ENCODE measurements around the gene CFD. TPM values are rescaled to one million over a fixed set of nuclear protein-coding genes. Genes with fewer than 3 reads are reported as not detected.

CFD gene
- total RNA-seq, 1 donor from 2014 or later = not detected

DNA sequence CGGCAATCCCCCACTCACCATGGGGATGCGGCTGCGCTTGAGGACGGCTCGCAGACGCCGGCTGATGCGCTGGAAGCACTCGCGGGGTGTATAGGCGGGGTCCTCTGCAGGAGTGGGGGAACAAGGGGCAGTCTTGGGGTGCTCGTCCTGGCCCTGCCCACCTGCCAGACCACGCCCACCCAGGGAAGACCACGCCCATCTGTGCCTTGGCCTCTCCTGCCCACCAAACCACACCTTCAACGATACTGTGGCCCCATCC is 40.5 kb downstream of the CFD start:
- H3K4me3 ChIP-seq = no peak overlapping the region
- peaks cover 1% of the 10 kb centered on the region for H3K36me3 Mint-ChIP-seq

DNA sequence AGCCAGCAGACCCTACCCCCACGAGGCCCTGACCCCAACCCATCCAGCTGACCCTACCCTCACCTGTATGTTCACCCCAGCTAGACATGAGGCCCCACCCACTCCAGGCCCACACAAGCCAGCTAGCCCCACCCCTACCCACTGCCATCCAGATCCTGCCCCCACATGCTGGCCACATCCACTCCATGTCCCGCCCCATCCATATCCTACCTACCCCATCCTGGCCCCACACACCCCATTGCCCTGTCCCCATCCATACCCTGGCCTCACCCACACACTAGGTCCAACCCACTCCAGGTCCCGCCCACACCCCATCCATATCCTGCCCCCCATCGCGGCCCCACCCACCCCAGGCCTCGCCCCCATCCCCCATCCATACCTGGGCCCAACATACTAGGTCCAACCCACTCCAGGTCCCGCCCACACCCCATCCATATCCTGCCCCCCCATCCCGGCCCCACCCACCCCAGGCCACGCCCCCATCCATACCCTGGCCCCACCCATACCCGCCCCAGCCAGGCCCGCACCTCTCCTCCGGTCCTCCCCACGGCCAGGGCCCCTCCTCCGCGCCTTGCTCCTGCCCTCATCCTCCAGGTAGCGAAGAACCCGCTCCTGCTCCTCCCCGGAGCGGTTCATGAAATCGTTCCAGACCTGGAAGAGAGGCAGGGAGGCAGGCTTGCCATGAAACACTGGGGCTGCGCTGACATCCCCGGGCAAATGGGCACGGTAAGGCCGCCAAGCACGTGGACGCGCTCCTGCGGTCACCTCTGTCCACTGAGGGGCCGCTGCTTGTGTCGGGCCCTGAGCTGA is 41.0 kb downstream of the CFD start:
- H2AFZ ChIP-seq (replicated peaks) = no peak overlapping the region
- no peak overlapping the region for H3K27ac Mint-ChIP-seq
- TF ChIP-seq EZH2phosphoT487 (IDR thresholded peaks at IDR 0.05) = no peak
- no peak for TF ChIP-seq EZH2 (IDR thresholded peaks at IDR 0.05)
- TF ChIP-seq, protein P1, sequence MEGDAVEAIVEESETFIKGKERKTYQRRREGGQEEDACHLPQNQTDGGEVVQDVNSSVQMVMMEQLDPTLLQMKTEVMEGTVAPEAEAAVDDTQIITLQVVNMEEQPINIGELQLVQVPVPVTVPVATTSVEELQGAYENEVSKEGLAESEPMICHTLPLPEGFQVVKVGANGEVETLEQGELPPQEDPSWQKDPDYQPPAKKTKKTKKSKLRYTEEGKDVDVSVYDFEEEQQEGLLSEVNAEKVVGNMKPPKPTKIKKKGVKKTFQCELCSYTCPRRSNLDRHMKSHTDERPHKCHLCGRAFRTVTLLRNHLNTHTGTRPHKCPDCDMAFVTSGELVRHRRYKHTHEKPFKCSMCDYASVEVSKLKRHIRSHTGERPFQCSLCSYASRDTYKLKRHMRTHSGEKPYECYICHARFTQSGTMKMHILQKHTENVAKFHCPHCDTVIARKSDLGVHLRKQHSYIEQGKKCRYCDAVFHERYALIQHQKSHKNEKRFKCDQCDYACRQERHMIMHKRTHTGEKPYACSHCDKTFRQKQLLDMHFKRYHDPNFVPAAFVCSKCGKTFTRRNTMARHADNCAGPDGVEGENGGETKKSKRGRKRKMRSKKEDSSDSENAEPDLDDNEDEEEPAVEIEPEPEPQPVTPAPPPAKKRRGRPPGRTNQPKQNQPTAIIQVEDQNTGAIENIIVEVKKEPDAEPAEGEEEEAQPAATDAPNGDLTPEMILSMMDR (IDR thresholded peaks at IDR 0.05) = no peak
- no peaks in the 10 kb centered on the region for H3K36me3 ChIP-seq
- H3K4me3 ChIP-seq = no peak overlapping the region
- peaks cover 1% of the 10 kb centered on the region for H3K36me3 Mint-ChIP-seq
- no peaks in the 10 kb centered on the region for H3K9me3 ChIP-seq (ENCODE audit: low read depth)
- peaks cover 70% of the 10 kb centered on the region for H4K20me1 ChIP-seq (ENCODE audit: low read depth)
- H3K27me3 ChIP-seq = no peaks in the 10 kb centered on the region
- no peak for DNase-seq (ENCODE audit: low spot score)
- H3K9ac ChIP-seq = no peak overlapping the region
- H3K4me2 ChIP-seq = no peak overlapping the region
- H3K9me3 Mint-ChIP-seq = no peaks in the 10 kb centered on the region
- peaks cover 26% of the 10 kb centered on the region for H3K79me2 ChIP-seq (ENCODE audit: low read depth)
- H3F3A ChIP-seq (ENCODE audit: low read depth) = peaks cover 28% of the 10 kb centered on the region
- peaks cover 10% of the 10 kb centered on the region for H3K4me1 ChIP-seq
- H3K27me3 Mint-ChIP-seq (ENCODE audit: insufficient read depth, low read depth) = peaks cover 2% of the 10 kb centered on the region
- H3K27ac ChIP-seq = no peak overlapping the region
- no peak overlapping the region for H3K4me3 Mint-ChIP-seq
- peaks cover 27% of the 10 kb centered on the region for H3K4me1 Mint-ChIP-seq

More for the DNA sequence above, 40.5 kb downstream of the CFD start:
- H3K27ac ChIP-seq = no peak overlapping the region
- no peak for TF ChIP-seq EZH2phosphoT487 (IDR thresholded peaks at IDR 0.05)
- TF ChIP-seq EZH2 (IDR thresholded peaks at IDR 0.05) = no peak
- TF ChIP-seq, protein P1 (IDR thresholded peaks at IDR 0.05) = no peak
- no peak overlapping the region for H3K27ac Mint-ChIP-seq
- peaks cover 2% of the 10 kb centered on the region for H3K27me3 Mint-ChIP-seq (ENCODE audit: insufficient read depth, low read depth)
- peaks cover 27% of the 10 kb centered on the region for H3K4me1 Mint-ChIP-seq
- peaks cover 67% of the 10 kb centered on the region for H4K20me1 ChIP-seq (ENCODE audit: low read depth)
- peaks cover 28% of the 10 kb centered on the region for H3F3A ChIP-seq (ENCODE audit: low read depth)
- no peaks in the 10 kb centered on the region for H3K36me3 ChIP-seq
- H3K4me2 ChIP-seq = no peak overlapping the region
- no peak for DNase-seq (ENCODE audit: low spot score)
- peaks cover 23% of the 10 kb centered on the region for H3K79me2 ChIP-seq (ENCODE audit: low read depth)
- no peaks in the 10 kb centered on the region for H3K9me3 ChIP-seq (ENCODE audit: low read depth)
- H2AFZ ChIP-seq (replicated peaks) = no peak overlapping the region
- H3K9ac ChIP-seq = no peak overlapping the region
- no peak overlapping the region for H3K4me3 Mint-ChIP-seq
- H3K27me3 ChIP-seq = no peaks in the 10 kb centered on the region
- no peaks in the 10 kb centered on the region for H3K9me3 Mint-ChIP-seq
- peaks cover 10% of the 10 kb centered on the region for H3K4me1 ChIP-seq

DNA sequence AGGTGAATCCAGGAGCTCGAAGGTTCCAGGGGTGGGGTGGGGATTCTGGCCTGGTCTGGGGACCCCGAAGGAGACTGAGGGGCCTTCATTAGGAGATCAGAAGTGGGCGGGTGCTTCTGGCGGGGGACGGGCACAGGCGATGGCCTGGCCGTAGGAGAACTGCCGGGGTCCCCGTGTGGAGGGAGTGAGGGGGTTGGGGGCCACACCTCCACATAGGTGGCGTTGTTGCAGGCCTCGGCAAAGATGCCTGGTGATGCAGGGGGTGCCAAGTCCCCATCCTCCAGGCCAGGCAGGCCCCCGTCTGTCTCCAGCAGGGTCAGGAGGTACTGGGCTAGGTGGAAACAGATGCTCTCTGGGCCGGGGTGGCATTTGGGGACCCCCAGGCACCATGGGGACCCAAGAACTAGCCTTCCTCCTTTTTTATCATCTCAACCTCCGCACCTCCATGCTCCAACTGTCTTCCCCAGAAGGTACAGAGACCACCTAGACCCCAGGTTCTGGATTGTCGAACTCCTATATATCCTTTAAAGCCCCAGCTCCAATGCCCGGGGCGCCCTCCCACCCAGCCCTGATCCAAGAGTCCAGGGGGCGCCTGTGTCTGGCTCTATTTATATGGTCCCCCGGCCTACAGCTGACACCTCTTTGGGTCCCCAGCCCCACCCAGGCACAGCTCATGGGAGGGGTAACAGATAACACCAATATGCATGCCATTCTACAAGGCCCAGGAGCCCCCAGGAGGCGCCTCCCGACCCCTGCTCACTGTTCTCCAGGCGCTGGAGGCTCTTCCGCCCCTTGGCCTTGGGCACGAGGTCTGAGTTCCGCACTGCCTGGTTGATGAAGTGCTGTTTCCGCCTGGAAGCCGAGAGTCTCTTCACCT is 42.0 kb downstream of the CFD start:
- no peak overlapping the region for H3K4me3 ChIP-seq
- no peaks in the 10 kb centered on the region for H3K9me3 Mint-ChIP-seq
- H3K79me2 ChIP-seq (ENCODE audit: low read depth) = peaks cover 29% of the 10 kb centered on the region
- no peak overlapping the region for H3K4me3 Mint-ChIP-seq
- no peaks in the 10 kb centered on the region for H3K36me3 ChIP-seq
- no peak overlapping the region for H3K27ac Mint-ChIP-seq
- H3K27me3 Mint-ChIP-seq (ENCODE audit: insufficient read depth, low read depth) = peaks cover 2% of the 10 kb centered on the region
- H3K9ac ChIP-seq = no peak overlapping the region
- H3K27ac ChIP-seq = no peak overlapping the region
- no peak overlapping the region for H3K4me2 ChIP-seq
- H3K4me1 Mint-ChIP-seq = peaks cover 27% of the 10 kb centered on the region
- H3K9me3 ChIP-seq (ENCODE audit: low read depth) = no peaks in the 10 kb centered on the region
- no peaks in the 10 kb centered on the region for H3K27me3 ChIP-seq
- peaks cover 77% of the 10 kb centered on the region for H4K20me1 ChIP-seq (ENCODE audit: low read depth)
- H2AFZ ChIP-seq (replicated peaks) = no peak overlapping the region
- TF ChIP-seq EZH2 (IDR thresholded peaks at IDR 0.05) = no peak
- no peak for TF ChIP-seq EZH2phosphoT487 (IDR thresholded peaks at IDR 0.05)
- TF ChIP-seq, protein P1 (IDR thresholded peaks at IDR 0.05) = no peak
- DNase-seq (ENCODE audit: low spot score) = no peak
- H3F3A ChIP-seq (ENCODE audit: low read depth) = peaks cover 28% of the 10 kb centered on the region
- H3K4me1 ChIP-seq = peaks cover 10% of the 10 kb centered on the region
- H3K36me3 Mint-ChIP-seq = peaks cover 1% of the 10 kb centered on the region
